HAP-1 (cell line): ENCODE data around the gene CDX2.
"Not testable (repeated sequence)": the region's sequence is repeated elsewhere in the genome, so short reads cannot be mapped to it uniquely, and the experiment has no call there.

Source experiments
- DNase-seq, 2 experiments: peaks; one replicate each; pipeline ENCODE4 v3.0.0-alpha.2; 2016 to 2020; ENCODE audit warnings: low spot score in 2 of 2
- H3K27me3 ChIP-seq: fragments of 250-450 bp; sonication (Bioruptor Pico); 2 replicates; pipeline ENCODE4 v1.5.1; 2020; ENCODE audit warnings: low read depth, mild to moderate bottlenecking, moderate library complexity
- H3K36me3 ChIP-seq: fragments of 250-450 bp; sonication (Bioruptor Pico); replicated peaks from 2 replicates; pipeline ENCODE4 v1.5.1; 2020; ENCODE audit warnings: mild to moderate bottlenecking
- H3K4me1 ChIP-seq: fragments of 250-450 bp; sonication (Bioruptor Pico); 2 replicates; pipeline ENCODE4 v1.5.1; 2020; ENCODE audit warnings: mild to moderate bottlenecking
- H3K4me3 ChIP-seq: fragments of 250-450 bp; sonication (Bioruptor Pico); 2 replicates; pipeline ENCODE4 v1.5.1; 2020; ENCODE audit warnings: mild to moderate bottlenecking, moderate library complexity
- H3K9me3 ChIP-seq: fragments of 250-450 bp; sonication (Bioruptor Pico); 2 replicates; pipeline ENCODE4 v1.5.1; 2020; ENCODE audit warnings: mild to moderate bottlenecking, moderate library complexity
- in situ Hi-C: fragments of 300-500 bp; cut with MboI; formaldehyde crosslinking; loops from 3 replicates; pipeline ENCODE4 v1.14.3; 2020; ENCODE audit warnings: low sequenced_read_pairs, inconsistent platforms, mixed read lengths

The CDX2 gene, protein sequence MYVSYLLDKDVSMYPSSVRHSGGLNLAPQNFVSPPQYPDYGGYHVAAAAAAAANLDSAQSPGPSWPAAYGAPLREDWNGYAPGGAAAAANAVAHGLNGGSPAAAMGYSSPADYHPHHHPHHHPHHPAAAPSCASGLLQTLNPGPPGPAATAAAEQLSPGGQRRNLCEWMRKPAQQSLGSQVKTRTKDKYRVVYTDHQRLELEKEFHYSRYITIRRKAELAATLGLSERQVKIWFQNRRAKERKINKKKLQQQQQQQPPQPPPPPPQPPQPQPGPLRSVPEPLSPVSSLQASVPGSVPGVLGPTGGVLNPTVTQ

GRCh38 chr13:27969082-27969865, at the start of gene CDX2:
TSS of gene CDX2 (minus strand) at chr13:27969315. CDS start at chr13:27969006, 309 bp downstream.
- DNase-seq, result peak; percentile 73 to 83
- peaks cover 7% of the 10 kb centered on the region; the same call in 1 of the 2 replicates for H3K27me3 ChIP-seq
- no peaks in the 10 kb centered on the region for H3K9me3 ChIP-seq
- H3K4me1 ChIP-seq, result peaks cover 6% of the 10 kb centered on the region
- no peaks in the 10 kb centered on the region for H3K36me3 ChIP-seq
- peak within 1 kb of the TSS; percentile 53 for H3K4me3 ChIP-seq
- in situ Hi-C loops, result no loop called here

GRCh38 chr13:28014301-28014700, 45.2 kb upstream of the CDX2 start:
- Histone ChIP-seq H3K9me3 (no peaks in the 10 kb centered on the region), H3K4me1 (no peaks in the 10 kb centered on the region), H3K27me3 (no peaks in the 10 kb centered on the region; the same call in 1 of the 2 replicates), H3K4me3 (no peak overlapping the region), H3K36me3 (no peaks in the 10 kb centered on the region)
- no peak for DNase-seq
- in situ Hi-C loops, result no loop called here

DNA sequence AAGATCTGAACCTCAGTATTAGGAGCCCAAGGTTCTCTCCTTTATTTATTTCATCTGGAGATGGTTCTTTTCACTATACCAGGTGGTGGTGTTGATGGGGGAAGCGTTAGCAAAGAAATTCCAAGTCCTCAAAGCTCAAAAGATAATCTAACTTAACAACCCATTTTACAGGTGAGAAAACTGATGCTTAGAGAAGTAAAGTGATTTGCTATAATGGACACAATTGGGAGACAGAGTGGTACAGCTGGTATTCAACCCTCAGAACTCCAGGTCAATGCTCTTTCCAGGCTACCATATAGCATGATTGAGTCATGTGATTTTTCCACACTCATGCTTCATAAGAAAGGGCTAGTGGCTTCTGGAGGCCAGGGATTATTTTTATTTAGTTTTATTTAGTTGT, 44.4 kb upstream of the CDX2 start:
- in situ Hi-C loops, result no loop called here
- H3K36me3 ChIP-seq, result no peaks in the 10 kb centered on the region
- no peak for DNase-seq
- H3K27me3 ChIP-seq, result no peaks in the 10 kb centered on the region; the same call in 1 of the 2 replicates
- no peaks in the 10 kb centered on the region for H3K9me3 ChIP-seq
- no peak overlapping the region for H3K4me3 ChIP-seq
- no peaks in the 10 kb centered on the region for H3K4me1 ChIP-seq

DNA sequence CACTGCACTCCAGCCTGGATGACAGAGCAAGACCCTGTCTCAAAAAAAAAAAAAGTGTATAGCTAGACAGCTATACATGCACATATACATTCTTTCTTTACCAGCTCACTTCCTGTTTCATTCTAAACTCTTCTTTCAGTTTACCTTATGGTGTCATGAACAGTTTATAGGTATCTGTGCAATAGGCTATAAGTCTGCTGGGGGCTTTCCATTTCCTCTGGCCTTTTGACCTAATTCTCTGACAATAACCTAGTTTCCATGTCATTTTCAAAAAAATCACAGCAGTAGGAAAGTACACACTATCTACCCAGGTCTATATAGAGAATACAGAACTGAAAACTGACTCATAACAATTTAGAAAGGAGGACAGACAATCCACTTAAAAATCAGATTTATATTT, 43.8 kb upstream of the CDX2 start:
- Histone ChIP-seq H3K27me3 (no peaks in the 10 kb centered on the region; the same call in 1 of the 2 replicates), H3K4me1 (no peaks in the 10 kb centered on the region), H3K9me3 (no peaks in the 10 kb centered on the region), H3K36me3 (no peaks in the 10 kb centered on the region), H3K4me3 (no peak overlapping the region)
- no peak for DNase-seq
- in situ Hi-C loops, result no loop called here

DNA sequence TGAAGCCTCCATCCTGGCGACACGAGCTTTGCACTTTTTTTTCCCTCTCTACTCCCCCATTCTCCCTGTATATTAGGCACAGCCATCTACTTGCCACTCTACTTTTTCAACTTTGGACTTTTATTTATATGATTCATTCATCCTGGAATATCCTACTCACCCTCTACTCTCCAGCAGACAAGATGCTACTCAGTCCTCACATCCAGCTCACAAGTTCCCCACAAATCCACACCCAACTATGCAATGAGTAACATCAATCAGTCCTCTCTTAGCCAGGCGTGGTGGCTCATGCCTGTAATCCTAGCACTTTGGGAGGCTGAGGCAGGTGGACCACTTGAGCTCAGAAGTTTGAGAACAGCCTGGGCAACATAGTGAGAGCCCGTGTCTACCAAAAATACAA, 43.3 kb upstream of the CDX2 start:
- Histone ChIP-seq H3K4me3 (no peak overlapping the region), H3K27me3 (no peaks in the 10 kb centered on the region; the same call in 1 of the 2 replicates), H3K36me3 (no peaks in the 10 kb centered on the region), H3K4me1 (no peaks in the 10 kb centered on the region), H3K9me3 (no peaks in the 10 kb centered on the region)
- DNase-seq, result no peak
- in situ Hi-C loops, result no loop called here

DNA sequence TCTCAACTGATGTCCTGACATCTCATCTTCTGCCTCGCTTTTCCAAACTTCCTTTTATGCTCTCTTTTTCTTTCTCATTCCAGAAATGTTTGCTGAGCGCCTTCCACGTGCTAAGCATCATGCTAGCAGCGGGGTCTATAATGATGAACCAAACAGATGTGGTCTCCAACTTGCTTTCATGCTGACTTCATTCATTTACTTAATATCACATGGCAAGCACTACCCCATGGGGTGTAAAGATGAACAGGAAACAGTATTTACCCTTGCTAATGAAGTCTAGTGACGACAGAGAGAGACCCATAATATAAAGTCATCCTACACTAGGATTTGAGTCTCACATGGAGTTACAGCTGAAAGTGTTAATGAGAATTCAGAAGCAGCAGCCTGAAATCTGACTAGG, 40.9 kb upstream of the CDX2 start:
- H3K4me3 ChIP-seq, result no peak overlapping the region
- H3K36me3 ChIP-seq, result no peaks in the 10 kb centered on the region
- no peaks in the 10 kb centered on the region for H3K9me3 ChIP-seq
- no peak for DNase-seq
- no peaks in the 10 kb centered on the region for H3K4me1 ChIP-seq
- no peaks in the 10 kb centered on the region; the same call in 1 of the 2 replicates for H3K27me3 ChIP-seq
- in situ Hi-C loops, result no loop called here

DNA sequence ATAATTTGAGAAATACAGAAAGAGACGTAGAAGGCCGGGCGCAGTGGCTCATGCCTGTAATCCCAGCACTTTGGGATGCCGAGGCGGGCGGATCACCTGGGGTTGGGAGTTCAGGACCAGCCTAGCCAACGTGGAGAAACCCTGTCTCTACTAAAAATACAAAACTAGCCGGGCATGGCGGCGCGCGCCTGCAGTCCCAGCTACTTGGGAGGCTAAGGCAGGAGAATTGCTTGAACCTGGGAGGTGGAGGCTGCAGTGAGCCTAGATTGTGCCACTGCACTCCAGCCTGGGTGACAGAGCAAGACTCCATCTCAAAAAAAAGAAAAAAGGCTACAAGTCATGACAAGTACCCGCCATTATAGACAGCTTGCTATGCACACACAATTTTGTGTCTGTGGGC, 35.9 kb upstream of the CDX2 start:
- DNase-seq, H3K9me3 ChIP-seq, in situ Hi-C loops: not testable (repeated sequence)

GRCh38 chr13:28002886-28003698, 34.0 kb upstream of the CDX2 start:
- no peaks in the 10 kb centered on the region for H3K9me3 ChIP-seq
- no peaks in the 10 kb centered on the region for H3K36me3 ChIP-seq
- no peaks in the 10 kb centered on the region for H3K4me1 ChIP-seq
- H3K4me3 ChIP-seq, result no peak overlapping the region
- in situ Hi-C loops, result no loop called here
- no peaks in the 10 kb centered on the region for H3K27me3 ChIP-seq
- DNase-seq, result no peak

More for the DNA sequence above, 35.9 kb upstream of the CDX2 start:
- H3K4me3 ChIP-seq, H3K36me3 ChIP-seq, H3K4me1 ChIP-seq, H3K27me3 ChIP-seq: not testable (repeated sequence)

- Histone ChIP-seq H3K4me3 (no peak overlapping the region), H3K4me1 (no peaks in the 10 kb centered on the region), H3K27me3 (no peaks in the 10 kb centered on the region), H3K9me3 (no peaks in the 10 kb centered on the region), H3K36me3 (no peaks in the 10 kb centered on the region)
- no peak for DNase-seq
- in situ Hi-C loops, result no loop called here
Measured at GRCh38 chr13:28001837-28002473, 32.8 kb upstream of the CDX2 start.

GRCh38 chr13:28001049-28001448, 31.9 kb upstream of the CDX2 start:
- H3K4me3 ChIP-seq, result no peak overlapping the region
- H3K27me3 ChIP-seq, result no peaks in the 10 kb centered on the region
- in situ Hi-C loops, result no loop called here
- no peaks in the 10 kb centered on the region for H3K4me1 ChIP-seq
- no peaks in the 10 kb centered on the region for H3K9me3 ChIP-seq
- DNase-seq, result no peak
- no peaks in the 10 kb centered on the region for H3K36me3 ChIP-seq

DNA sequence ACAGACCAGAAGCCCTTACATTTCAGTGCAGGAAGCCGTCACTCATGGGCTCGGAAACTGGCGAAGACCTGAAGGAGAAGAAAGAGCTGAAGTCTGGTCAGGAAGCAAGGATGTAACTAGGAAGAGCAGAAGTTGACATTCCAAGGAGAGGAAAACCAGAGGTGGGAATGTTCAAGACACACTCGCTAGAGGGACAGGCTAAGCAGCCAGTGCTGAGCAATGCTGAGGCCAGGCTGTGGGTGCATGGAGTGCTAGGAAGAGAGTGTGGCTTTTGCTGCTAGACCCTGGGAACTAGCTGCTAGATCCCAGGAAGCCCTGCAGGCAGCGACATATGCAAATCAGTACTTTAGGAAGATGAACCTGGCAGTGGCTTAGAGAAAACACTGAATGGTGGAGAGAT, 31.5 kb upstream of the CDX2 start:
- H3K9me3 ChIP-seq, result no peaks in the 10 kb centered on the region
- DNase-seq, result no peak
- no peaks in the 10 kb centered on the region for H3K4me1 ChIP-seq
- H3K4me3 ChIP-seq, result no peak overlapping the region
- in situ Hi-C loops, result no loop called here
- no peaks in the 10 kb centered on the region for H3K27me3 ChIP-seq
- no peaks in the 10 kb centered on the region for H3K36me3 ChIP-seq

GRCh38 chr13:27997904-27998522, 28.9 kb upstream of the CDX2 start:
- no peaks in the 10 kb centered on the region for H3K27me3 ChIP-seq
- H3K9me3 ChIP-seq, result no peaks in the 10 kb centered on the region
- peak; percentile 59 to 72 for DNase-seq
- H3K4me1 ChIP-seq, result no peaks in the 10 kb centered on the region
- in situ Hi-C loops, result loop anchor here (25.0 kb wide), 1 partner anchor 1036 kb away; no protein-coding TSS in a partner anchor
- H3K36me3 ChIP-seq, result no peaks in the 10 kb centered on the region
- H3K4me3 ChIP-seq, result no peak overlapping the region

GRCh38 chr13:27991881-27992280, 22.8 kb upstream of the CDX2 start:
- H3K27me3 ChIP-seq, result no peaks in the 10 kb centered on the region
- in situ Hi-C loops, result loop anchor here (25.0 kb wide), 1 partner anchor 1030 kb away; no protein-coding TSS in a partner anchor
- H3K36me3 ChIP-seq, result no peaks in the 10 kb centered on the region

More at GRCh38 chr13:27991881-27992280, 22.8 kb upstream of the CDX2 start:
- DNase-seq, result no peak
- H3K9me3 ChIP-seq, result no peaks in the 10 kb centered on the region
- no peaks in the 10 kb centered on the region for H3K4me1 ChIP-seq
- H3K4me3 ChIP-seq, result no peak overlapping the region
